Loucy (cell line): ENCODE measurements around the gene CCZ1.
"Not testable (repeated sequence)": the region's sequence is repeated elsewhere in the genome, so short reads cannot be mapped to it uniquely, and the experiment has no call there.

Experiments used
- EZH2phosphoT487 ChIP-seq: fragments of 200-600 bp; IDR thresholded peaks from 2 replicates; pipeline ENCODE4 v1.6.1; 2018; ENCODE audit warnings: antibody characterized with exemption, mild to moderate bottlenecking, moderate library complexity, borderline replicate concordance
- TF ChIP-seq, protein P1 (sequence below): fragments of 200-600 bp; sonication (generic); conservative IDR thresholded peaks from 2 replicates; pipeline ENCODE4 v1.5.1; 2014; ENCODE audit warnings: mild to moderate bottlenecking, antibody characterized with exemption, low read length

DNA sequence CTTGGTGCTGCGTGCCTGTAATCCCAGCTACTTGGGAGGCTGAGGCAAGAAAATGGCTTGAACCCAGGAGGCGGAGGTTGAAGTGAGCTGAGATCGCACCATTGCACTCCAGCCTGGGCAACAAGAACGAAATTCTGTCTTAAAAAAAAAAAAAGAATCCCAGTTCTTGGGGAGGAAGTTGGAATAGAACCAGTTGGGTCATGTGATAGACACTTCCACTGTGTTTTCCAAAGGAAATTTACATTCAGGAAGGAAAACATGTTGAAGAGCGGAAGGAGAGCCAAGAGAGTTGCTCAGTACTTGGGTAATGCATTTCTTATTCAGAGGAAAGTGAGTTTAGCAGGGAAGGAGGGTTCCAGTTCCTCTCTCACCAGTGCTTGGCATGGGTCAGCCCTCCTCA, 37.3 kb upstream of the CCZ1 start:
- TF ChIP-seq, protein P1, sequence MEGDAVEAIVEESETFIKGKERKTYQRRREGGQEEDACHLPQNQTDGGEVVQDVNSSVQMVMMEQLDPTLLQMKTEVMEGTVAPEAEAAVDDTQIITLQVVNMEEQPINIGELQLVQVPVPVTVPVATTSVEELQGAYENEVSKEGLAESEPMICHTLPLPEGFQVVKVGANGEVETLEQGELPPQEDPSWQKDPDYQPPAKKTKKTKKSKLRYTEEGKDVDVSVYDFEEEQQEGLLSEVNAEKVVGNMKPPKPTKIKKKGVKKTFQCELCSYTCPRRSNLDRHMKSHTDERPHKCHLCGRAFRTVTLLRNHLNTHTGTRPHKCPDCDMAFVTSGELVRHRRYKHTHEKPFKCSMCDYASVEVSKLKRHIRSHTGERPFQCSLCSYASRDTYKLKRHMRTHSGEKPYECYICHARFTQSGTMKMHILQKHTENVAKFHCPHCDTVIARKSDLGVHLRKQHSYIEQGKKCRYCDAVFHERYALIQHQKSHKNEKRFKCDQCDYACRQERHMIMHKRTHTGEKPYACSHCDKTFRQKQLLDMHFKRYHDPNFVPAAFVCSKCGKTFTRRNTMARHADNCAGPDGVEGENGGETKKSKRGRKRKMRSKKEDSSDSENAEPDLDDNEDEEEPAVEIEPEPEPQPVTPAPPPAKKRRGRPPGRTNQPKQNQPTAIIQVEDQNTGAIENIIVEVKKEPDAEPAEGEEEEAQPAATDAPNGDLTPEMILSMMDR = not testable (repeated sequence)
- not testable (repeated sequence) for TF ChIP-seq EZH2phosphoT487
